KG1 (cell line): Measurements from ENCODE around the gene CD151.

Source experiments
- DNase-seq: peaks from one replicate; lab custom pipeline; 2025; lab: John Stamatoyannopoulos, UW

Gene CD151

DNA sequence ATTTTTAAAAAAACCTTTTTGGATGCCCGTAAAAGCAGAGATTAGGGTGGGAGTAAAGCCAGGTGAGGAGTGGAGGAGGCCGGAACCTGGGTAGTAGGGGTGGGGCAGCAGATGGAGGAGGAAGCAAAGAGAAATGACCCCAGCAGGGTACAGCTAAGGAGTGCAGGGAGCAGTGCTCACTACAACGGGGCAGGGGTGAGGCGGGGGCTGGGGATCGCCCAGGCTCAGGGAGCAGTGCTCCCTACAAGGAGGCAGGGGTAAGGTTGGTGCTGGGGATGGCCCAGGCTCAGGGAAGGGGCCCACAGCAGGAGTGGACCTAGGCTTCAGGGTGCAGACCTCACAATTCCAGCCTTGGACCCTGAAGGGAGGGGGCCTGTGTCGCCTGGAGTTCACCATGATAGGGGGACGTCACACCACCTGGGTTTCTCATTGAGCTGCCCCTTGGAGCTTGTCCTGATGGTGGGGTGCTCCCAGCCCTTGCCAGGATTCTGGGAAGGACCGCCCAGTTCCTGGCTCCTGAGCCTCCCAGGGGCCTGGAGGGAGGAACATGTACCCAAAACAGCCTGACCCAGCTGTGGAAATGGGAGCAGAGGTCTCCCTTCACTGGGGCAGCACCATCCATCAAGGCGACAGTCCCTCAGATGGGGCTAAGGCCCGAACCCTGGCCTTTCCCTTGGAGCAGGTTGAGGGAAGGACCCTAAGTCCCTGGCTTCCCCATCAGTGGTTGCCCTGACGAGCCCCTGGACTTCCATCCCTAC is 16.9 kb upstream of the CD151 start:
- DNase-seq, result no peak

DNA sequence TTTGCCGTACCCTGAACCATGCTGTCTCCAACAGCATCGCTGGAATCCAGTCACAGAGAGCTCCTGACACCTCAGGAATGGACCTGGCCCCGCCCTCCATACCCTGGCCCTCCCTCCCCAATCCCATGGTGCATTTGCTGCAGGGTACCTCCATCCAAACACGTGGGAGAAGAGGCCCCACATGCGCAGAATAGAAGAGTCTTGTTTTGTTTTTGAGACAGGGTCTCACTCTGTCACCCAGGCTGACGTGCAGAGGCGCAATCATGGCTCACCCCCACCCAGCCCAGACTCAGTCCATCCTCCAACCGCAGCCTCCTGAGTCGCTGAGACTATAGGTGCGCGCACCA is 16.3 kb upstream of the CD151 start:
- DNase-seq, result no peak

DNA sequence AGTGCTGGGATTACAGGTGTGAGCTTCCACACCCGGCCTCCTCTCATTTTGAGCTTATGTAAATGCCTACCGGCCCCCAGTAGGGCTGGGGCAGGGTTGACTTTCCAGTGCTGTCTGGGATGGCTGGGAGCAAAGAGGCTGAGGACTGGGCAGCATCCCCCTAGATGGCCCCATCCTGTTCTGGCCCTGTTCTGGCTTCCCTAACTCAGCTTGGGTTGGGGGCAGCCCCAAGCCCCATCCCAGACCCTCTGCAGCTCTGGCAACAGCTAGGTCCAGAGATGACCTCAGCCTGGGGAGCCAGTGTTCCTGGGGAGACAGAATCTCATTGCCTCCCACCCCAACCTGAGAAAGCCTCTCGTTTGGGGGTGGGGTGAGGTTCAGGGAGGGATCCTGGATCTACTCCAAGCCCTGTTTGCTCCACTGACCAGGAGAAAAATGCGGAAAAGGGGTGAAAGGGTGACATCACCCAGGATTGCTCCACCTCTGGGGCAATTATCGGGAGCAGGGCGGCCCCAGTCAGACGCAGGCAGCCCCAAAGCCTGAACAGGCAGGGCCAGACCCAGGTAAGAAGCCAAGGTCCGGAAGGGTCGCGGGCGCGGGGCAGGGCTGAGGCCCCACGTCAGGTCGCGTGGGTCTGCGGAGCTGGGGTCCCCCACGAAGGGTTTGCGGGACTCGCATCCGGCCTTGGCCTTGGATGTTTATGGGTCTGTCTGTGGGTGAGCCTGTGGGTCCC is 14.2 kb upstream of the CD151 start, which contains the start of gene PNPLA2:
TSS of gene PNPLA2 (plus strand) at position 519 of the 733 bp plus-strand sequence. CDS start 805 bp downstream, outside the sequence.
- no peak for DNase-seq

- DNase-seq, result peak; percentile 84
Observed at GRCh38 chr11:819129-819931, 13.4 kb upstream of the CD151 start.

- peak; percentile 80 for DNase-seq
Observed at GRCh38 chr11:819943-820649, 12.7 kb upstream of the CD151 start.

GRCh38 chr11:820655-821511 is 11.9 kb upstream of the CD151 start:
- DNase-seq, result no peak

- DNase-seq, result no peak
Observed at GRCh38 chr11:821512-822371, 11.0 kb upstream of the CD151 start.

GRCh38 chr11:823441-824291 is 9.1 kb upstream of the CD151 start:
- DNase-seq, result no peak

- DNase-seq, result no peak
Observed at GRCh38 chr11:824292-824880, 8.4 kb upstream of the CD151 start.

GRCh38 chr11:824942-825341 is 7.8 kb upstream of the CD151 start:
- no peak for DNase-seq

DNA sequence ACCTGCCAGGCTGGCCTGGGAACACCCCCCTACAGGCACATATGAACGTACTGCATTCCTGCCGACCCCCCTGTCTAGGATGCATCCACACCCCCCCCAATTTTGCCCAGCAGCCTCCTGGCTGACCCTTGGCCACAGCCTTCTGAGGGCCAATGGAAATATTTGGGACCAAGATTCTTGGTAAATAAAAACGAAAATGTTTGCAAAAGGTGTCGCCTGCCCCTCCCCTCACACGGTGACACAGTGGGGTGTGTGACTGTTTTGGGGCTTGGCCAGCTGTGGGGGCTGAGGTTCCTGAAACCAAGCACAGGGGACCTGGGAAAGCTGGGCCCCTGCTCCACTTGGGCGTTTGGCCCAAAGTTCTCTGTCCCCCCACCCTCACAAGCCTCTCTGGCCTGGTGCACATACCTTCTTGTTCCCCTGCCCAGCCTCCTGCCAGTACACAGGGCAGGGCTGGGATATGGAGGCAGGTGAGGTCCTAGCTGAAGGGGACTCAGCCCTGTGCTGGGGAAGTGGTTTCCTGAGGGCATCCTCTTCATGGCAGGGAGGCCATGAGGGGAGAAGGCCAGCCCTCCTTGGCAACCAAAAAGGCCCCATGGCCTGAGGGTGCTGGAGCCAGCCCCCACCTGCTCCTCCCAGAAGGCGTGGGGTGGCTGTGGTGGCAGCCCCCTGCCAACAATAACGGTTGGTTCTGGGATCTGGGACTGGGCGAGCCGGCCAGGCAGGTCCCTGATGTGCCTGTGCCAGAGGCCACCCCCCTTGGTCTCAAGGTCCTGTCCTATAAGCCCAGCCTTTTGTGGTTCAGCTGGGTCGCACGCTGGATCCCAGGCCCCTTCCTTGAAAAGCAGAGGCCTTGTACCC is 7.2 kb upstream of the CD151 start:
- DNase-seq, result no peak

DNA sequence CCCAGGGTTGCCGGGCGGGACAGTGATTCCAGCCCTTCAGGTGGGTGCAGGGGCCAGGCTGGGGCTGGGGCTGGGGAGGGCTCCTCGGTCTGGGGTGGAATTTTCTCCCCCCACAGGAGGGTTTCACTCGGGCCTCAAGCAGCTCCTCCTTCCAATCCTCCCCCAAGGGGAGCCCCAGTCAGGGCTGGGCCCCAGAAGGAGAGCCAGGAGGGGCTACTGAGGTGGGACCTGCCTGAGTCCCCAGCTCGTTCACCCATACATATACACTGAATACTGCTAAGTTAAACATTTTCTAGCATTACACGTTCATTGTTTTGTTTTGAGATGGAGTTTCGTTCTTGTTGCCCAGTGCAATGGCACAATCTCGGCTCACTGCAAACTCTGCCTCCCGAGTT is 6.5 kb upstream of the CD151 start:
- no peak for DNase-seq

DNA sequence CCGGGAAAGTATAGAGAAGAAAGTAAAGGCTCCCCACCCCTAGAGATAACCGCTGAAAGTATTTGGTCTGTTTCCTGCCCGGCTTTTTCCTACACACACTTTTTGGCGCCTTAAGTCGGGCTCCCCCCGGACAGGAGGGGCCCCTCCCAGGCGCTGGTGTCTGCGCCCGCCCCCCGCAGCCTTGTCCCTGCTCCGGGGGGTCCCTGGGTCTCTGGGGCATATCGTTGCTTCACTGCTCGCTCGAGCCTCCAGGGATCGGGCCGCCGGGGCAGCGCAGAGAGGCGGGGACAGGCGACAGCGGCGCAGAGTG is 6.0 kb upstream of the CD151 start:
- DNase-seq, result no peak

GRCh38 chr11:827146-827896 is 5.4 kb upstream of the CD151 start:
- DNase-seq, result no peak

DNA sequence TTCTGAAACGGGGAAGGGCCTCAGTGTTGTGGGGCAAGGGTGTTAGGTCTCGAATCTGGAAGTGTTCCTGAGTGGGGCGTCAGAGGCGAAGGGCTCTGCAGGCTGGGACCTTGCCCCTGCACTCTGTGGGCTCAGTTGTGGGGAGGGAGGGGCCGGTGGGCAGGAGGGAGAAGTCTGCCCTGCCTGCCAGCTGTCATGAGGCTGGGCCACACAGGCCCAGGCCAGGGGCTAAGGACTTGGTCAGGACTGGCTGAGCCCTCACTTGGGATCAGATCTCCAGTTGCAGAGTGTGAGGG is 4.9 kb upstream of the CD151 start, which contains the start of gene CRACR2B:
TSS of gene CRACR2B (plus strand) at position 23 of the 296 bp plus-strand sequence. CDS start 689 bp downstream, outside the sequence.
- DNase-seq, result no peak

DNA sequence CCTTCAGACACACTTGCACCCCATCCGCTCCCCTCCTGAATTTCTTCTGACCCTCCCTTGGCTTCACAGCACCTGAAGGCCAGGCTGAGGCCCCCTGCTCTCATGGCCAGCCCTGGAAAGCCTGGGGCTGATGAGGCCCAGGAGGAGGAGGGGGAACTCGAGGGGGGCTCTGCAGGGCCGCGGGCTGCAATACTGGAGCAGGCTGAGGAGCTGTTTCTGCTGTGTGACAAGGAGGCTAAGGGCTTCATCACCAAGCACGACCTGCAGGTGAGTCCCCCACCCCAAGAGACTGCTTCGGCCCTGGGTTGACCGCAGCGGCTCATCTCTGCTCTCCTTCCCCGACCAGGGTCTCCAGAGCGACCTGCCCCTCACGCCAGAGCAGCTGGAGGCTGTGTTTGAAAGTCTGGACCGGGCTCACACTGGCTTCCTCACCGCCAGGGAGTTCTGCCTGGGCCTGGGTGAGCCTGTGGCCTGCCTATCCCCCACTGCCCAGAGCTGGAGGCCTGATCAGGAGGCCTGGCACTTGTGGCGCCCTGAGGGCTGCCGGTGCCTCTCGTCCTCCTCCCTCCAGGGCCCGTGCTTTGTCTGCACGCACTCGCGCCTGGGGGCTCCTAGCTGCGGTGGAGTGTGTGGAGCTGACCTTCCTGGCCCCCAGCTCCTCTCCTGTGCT is 4.1 kb upstream of the CD151 start:
- no peak for DNase-seq
